ENCODE data around the gene ZNF32. TPM values are rescaled to one million over a fixed set of nuclear protein-coding genes. Genes with fewer than 3 reads are reported as not detected.

Gene ZNF32
- total and polyA plus RNA-seq, 2 experiments from 2014 or later = 42.6 to 57.9 TPM

DNA sequence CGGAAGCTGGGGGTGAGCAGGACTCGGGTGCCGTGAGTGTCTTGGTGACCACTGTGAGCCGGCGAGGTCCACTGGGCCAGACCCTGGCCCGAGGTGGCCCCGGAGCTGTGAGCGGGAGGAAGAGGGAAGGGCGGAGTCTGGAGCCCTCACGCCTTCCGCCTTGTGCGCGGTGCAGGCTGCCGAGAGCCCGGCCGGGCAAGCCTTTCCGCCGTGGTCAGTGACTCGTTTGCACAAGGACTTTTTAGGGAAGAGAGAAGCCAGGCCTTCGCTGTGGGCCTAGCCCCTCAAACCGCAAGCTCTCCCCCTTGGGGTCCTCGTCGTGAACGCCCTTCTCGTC is 40.9 kb upstream of the ZNF32 start:
- DNase-seq (ENCODE audit: low spot score) = peak; percentile 56
- 17% methylated on average over 24 of the region's 25 CpGs for WGBS (ENCODE audit: low lambda C conversion rate, missing lambda C conversion rate)
- Histone ChIP-seq H3K9me3 (ENCODE audit: low read depth) (no peaks in the 10 kb centered on the region), H3K79me2 (no peaks in the 10 kb centered on the region), H4K20me1 (ENCODE audit: insufficient read depth, poor library complexity, severe bottlenecking) (no peaks in the 10 kb centered on the region), H3K27me3 (peaks cover 10% of the 10 kb centered on the region), H3K27ac (peak overlapping the region; percentile 22), H3K4me1 (ENCODE audit: insufficient read depth) (no peaks in the 10 kb centered on the region), H3K4me2 (peak overlapping the region; percentile 99), H3K36me3 (replicated peaks; ENCODE audit: insufficient read depth, low read depth) (no peaks in the 10 kb centered on the region), H3K4me3 (peak overlapping the region; percentile 69), H3K9me2 (replicated peaks; ENCODE audit: insufficient read depth) (no peaks in the 10 kb centered on the region), H2AFZ (peak overlapping the region; percentile 98)
- TF ChIP-seq EZH2 (IDR thresholded peaks at IDR 0.05; ENCODE audit: borderline replicate concordance) = no peak
- TF ChIP-seq, protein P1, sequence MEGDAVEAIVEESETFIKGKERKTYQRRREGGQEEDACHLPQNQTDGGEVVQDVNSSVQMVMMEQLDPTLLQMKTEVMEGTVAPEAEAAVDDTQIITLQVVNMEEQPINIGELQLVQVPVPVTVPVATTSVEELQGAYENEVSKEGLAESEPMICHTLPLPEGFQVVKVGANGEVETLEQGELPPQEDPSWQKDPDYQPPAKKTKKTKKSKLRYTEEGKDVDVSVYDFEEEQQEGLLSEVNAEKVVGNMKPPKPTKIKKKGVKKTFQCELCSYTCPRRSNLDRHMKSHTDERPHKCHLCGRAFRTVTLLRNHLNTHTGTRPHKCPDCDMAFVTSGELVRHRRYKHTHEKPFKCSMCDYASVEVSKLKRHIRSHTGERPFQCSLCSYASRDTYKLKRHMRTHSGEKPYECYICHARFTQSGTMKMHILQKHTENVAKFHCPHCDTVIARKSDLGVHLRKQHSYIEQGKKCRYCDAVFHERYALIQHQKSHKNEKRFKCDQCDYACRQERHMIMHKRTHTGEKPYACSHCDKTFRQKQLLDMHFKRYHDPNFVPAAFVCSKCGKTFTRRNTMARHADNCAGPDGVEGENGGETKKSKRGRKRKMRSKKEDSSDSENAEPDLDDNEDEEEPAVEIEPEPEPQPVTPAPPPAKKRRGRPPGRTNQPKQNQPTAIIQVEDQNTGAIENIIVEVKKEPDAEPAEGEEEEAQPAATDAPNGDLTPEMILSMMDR (IDR thresholded peaks at IDR 0.05; ENCODE audit: poor library complexity) = no peak

DNA sequence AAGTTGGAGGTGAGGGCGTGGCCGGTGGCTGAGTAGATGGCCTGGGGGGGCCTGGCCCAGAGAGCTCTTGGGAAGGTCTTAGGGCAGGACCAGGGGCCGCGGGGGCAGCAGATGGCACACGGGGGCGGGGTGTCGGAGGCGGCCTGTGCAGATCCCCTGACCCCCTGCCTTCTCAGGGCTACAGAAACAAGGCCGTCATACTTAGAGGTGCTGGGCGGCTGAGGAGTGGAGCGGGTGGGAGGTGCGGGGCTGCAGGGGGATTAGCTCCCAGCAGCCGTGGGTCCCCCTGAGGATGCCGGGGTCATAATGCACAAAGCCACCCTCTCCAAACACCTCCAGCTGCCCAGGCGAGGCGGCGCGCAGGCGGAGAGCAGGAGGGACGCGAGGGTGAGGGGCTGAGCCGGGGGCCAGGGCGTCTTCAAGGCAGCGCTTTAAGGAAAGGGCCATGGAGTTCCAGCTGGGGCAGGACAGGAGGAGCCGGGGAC is 40.4 kb upstream of the ZNF32 start:
- H3K9me3 ChIP-seq (ENCODE audit: low read depth) = no peaks in the 10 kb centered on the region
- TF ChIP-seq EZH2 (IDR thresholded peaks at IDR 0.05; ENCODE audit: borderline replicate concordance) (no peak), EZH2phosphoT487 (IDR thresholded peaks at IDR 0.05; ENCODE audit: low read depth, severe bottlenecking, unreplicated experiment) (no peak)
- H3K36me3 ChIP-seq (replicated peaks; ENCODE audit: insufficient read depth, low read depth) = no peaks in the 10 kb centered on the region
- DNase-seq (ENCODE audit: low spot score) = no peak
- H2AFZ ChIP-seq = no peak overlapping the region
- peaks cover 10% of the 10 kb centered on the region for H3K27me3 ChIP-seq
- H3K4me2 ChIP-seq = peak overlapping the region; percentile 99
- no peaks in the 10 kb centered on the region for H4K20me1 ChIP-seq (ENCODE audit: insufficient read depth, poor library complexity, severe bottlenecking)
- H3K4me3 ChIP-seq = no peak overlapping the region
- 93% methylated on average over 15 of the region's 25 CpGs for WGBS (ENCODE audit: low lambda C conversion rate, missing lambda C conversion rate)
- H3K27ac ChIP-seq = no peak overlapping the region
- H3K79me2 ChIP-seq = no peaks in the 10 kb centered on the region
- H3K4me1 ChIP-seq (ENCODE audit: insufficient read depth) = no peaks in the 10 kb centered on the region
- H3K9me2 ChIP-seq (replicated peaks; ENCODE audit: insufficient read depth) = no peaks in the 10 kb centered on the region

DNA sequence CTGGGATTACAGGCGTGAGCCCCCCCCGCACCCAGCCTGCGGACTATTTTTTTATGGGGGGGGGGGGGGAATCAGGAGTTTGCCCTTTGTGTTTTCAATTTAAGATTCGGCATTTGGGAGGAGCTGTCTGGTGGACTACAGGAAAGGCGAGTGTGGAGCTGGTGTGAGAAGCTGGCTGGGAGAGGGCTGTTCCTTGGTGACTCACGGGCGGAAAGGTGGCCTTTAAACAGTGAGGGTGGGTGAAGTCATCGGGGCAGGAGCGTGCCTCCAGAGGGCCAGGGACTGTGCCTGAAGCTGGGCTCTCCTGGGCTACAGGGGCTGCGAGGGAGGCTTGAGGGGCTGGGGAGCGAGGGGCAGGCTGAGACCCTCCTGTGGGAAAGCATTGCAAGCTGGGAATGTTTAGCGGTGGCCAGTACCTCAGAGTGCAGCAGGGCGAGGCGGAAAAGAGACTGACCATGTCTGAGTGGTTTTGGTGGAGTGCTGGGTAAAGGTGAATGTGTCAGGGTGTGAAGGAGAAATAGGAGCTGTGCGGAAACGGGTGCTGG is 39.7 kb upstream of the ZNF32 start:
- H3K4me1 ChIP-seq (ENCODE audit: insufficient read depth) = no peaks in the 10 kb centered on the region
- peaks cover 10% of the 10 kb centered on the region for H3K27me3 ChIP-seq
- H3K79me2 ChIP-seq = no peaks in the 10 kb centered on the region
- H3K4me2 ChIP-seq = no peak overlapping the region
- no peak overlapping the region for H2AFZ ChIP-seq
- H4K20me1 ChIP-seq (ENCODE audit: insufficient read depth, poor library complexity, severe bottlenecking) = no peaks in the 10 kb centered on the region
- WGBS (ENCODE audit: low lambda C conversion rate, missing lambda C conversion rate) = 93% methylated on average over 15 of the region's 16 CpGs
- no peaks in the 10 kb centered on the region for H3K9me3 ChIP-seq (ENCODE audit: low read depth)
- no peaks in the 10 kb centered on the region for H3K36me3 ChIP-seq (replicated peaks; ENCODE audit: insufficient read depth, low read depth)
- H3K9me2 ChIP-seq (replicated peaks; ENCODE audit: insufficient read depth) = no peaks in the 10 kb centered on the region
- DNase-seq (ENCODE audit: low spot score) = no peak
- no peak overlapping the region for H3K4me3 ChIP-seq
- TF ChIP-seq EZH2 (IDR thresholded peaks at IDR 0.05; ENCODE audit: borderline replicate concordance) = no peak
- TF ChIP-seq, protein P1 (IDR thresholded peaks at IDR 0.05; ENCODE audit: poor library complexity) = no peak
- no peak for TF ChIP-seq EZH2phosphoT487 (IDR thresholded peaks at IDR 0.05; ENCODE audit: low read depth, severe bottlenecking, unreplicated experiment)
- H3K27ac ChIP-seq = no peak overlapping the region

DNA sequence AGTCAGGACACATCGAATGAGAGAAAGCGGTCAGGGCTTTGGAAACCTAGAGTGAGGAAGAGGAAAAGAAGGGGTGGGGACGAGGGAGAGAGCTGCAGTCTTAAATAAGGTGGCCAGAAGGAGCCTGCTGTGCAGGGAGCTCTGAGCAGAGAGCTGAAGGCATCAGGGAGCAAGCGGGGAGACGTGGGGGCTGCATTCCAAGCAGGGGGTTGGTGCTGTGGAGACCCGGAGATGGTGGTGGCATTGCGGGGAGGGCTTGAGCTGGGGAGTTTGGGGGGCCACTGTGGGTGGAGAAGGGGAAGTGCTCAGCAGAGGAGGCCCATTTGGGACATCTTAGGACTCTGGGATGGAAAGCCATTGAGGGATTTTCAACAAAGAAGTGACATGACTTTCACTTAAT is 38.7 kb upstream of the ZNF32 start:
- TF ChIP-seq EZH2 (IDR thresholded peaks at IDR 0.05; ENCODE audit: borderline replicate concordance) (no peak), EZH2phosphoT487 (IDR thresholded peaks at IDR 0.05; ENCODE audit: low read depth, severe bottlenecking, unreplicated experiment) (no peak)
- TF ChIP-seq, protein P1 (IDR thresholded peaks at IDR 0.05; ENCODE audit: poor library complexity) = no peak
- H2AFZ ChIP-seq = no peak overlapping the region
- H3K4me2 ChIP-seq = no peak overlapping the region
- H3K36me3 ChIP-seq (replicated peaks; ENCODE audit: insufficient read depth, low read depth) = no peaks in the 10 kb centered on the region
- H3K4me3 ChIP-seq = no peak overlapping the region
- no peaks in the 10 kb centered on the region for H3K79me2 ChIP-seq
- peaks cover 10% of the 10 kb centered on the region for H3K27me3 ChIP-seq
- H4K20me1 ChIP-seq (ENCODE audit: insufficient read depth, poor library complexity, severe bottlenecking) = no peaks in the 10 kb centered on the region
- WGBS (ENCODE audit: low lambda C conversion rate, missing lambda C conversion rate) = 92% methylated on average over 7 of the region's 7 CpGs
- no peaks in the 10 kb centered on the region for H3K9me2 ChIP-seq (replicated peaks; ENCODE audit: insufficient read depth)
- H3K9me3 ChIP-seq (ENCODE audit: low read depth) = no peaks in the 10 kb centered on the region
- DNase-seq (ENCODE audit: low spot score) = no peak
- H3K27ac ChIP-seq = no peak overlapping the region
- no peaks in the 10 kb centered on the region for H3K4me1 ChIP-seq (ENCODE audit: insufficient read depth)
